Thoracic aorta (tissue), 2 donors: ENCODE measurements around the gene ISG15. TPM values are rescaled to one million over a fixed set of nuclear protein-coding genes. Genes with fewer than 3 reads are reported as not detected.

Experiments
- ATAC-seq: fragments of 150-250 bp; one replicate; pipeline ENCODE4 v1.8.0; 2017; ENCODE audit warnings: low read depth; ENCODE audit not compliant: insufficient number of reproducible peaks, low FRiP score
- DNase-seq: peaks from one replicate; pipeline ENCODE4 v3.0.0-alpha.2; 2020; ENCODE audit warnings: low spot score
- H3K27ac ChIP-seq, 2 donors: fragments of 200-600 bp; sonication (generic); 1 replicate in 1 of 2; 2 replicates in 1 of 2; pipeline ENCODE4 v1.5.1; 2016; ENCODE audit warnings: mild to moderate bottlenecking in 2 of 2, moderate library complexity in 2 of 2
- H3K27me3 ChIP-seq: fragments of 200-600 bp; sonication (generic); replicated peaks from 2 replicates; pipeline ENCODE4 v1.6.0; 2016; ENCODE audit warnings: mild to moderate bottlenecking; ENCODE audit not compliant: insufficient read depth
- H3K36me3 ChIP-seq: fragments of 200-600 bp; sonication (generic); one replicate; pipeline ENCODE4 v1.5.1; 2016
- H3K4me1 ChIP-seq, 2 donors: fragments of 200-600 bp; sonication (generic); 1 replicate in 1 of 2; 2 replicates in 1 of 2; pipeline versions ENCODE4 v1.5.1 to v1.6.0; 2016; ENCODE audit warnings: low read depth in 2 of 2, mild to moderate bottlenecking in 1 of 2; ENCODE audit not compliant: control insufficient read depth in 1 of 2
- H3K4me3 ChIP-seq: fragments of 200-600 bp; sonication (generic); 2 replicates; pipeline ENCODE4 v1.5.1; 2016; ENCODE audit warnings: mild to moderate bottlenecking
- H3K9me3 ChIP-seq: fragments of 200-600 bp; sonication (generic); 2 replicates; pipeline ENCODE4 v1.5.1; 2016
- total RNA-seq, 2 donors: library from RNA; depleted of rRNA; stranded (reverse); fragments of >200 nt; gene quantifications; one replicate each; pipeline versions ENCODE4 v1.1.0 to v1.2.3, GENCODE V29; 2016
- TF ChIP-seq, protein P1 (sequence below): fragments of 200-600 bp; sonication (generic); IDR thresholded peaks from one replicate; pipeline ENCODE4 v1.5.1; 2019; ENCODE audit warnings: antibody characterized with exemption

Gene ISG15
- total RNA-seq, 2 donors from 2014 or later, result 31.5 to 104 TPM

GRCh38 chr1:1023700-1024099 lies 10.4 kb downstream of the ISG15 start:
- Histone ChIP-seq H3K4me1 (peaks cover 8 to 17% of the 10 kb centered on the region in 2 donors), H3K27me3 (no peaks in the 10 kb centered on the region), H3K36me3 (no peaks in the 10 kb centered on the region), H3K4me3 (no peak overlapping the region), H3K27ac (no peak overlapping the region), H3K9me3 (no peaks in the 10 kb centered on the region)
- DNase-seq, result no peak
- TF ChIP-seq, protein P1, sequence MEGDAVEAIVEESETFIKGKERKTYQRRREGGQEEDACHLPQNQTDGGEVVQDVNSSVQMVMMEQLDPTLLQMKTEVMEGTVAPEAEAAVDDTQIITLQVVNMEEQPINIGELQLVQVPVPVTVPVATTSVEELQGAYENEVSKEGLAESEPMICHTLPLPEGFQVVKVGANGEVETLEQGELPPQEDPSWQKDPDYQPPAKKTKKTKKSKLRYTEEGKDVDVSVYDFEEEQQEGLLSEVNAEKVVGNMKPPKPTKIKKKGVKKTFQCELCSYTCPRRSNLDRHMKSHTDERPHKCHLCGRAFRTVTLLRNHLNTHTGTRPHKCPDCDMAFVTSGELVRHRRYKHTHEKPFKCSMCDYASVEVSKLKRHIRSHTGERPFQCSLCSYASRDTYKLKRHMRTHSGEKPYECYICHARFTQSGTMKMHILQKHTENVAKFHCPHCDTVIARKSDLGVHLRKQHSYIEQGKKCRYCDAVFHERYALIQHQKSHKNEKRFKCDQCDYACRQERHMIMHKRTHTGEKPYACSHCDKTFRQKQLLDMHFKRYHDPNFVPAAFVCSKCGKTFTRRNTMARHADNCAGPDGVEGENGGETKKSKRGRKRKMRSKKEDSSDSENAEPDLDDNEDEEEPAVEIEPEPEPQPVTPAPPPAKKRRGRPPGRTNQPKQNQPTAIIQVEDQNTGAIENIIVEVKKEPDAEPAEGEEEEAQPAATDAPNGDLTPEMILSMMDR, result no peak
- ATAC-seq, result no peak

DNA sequence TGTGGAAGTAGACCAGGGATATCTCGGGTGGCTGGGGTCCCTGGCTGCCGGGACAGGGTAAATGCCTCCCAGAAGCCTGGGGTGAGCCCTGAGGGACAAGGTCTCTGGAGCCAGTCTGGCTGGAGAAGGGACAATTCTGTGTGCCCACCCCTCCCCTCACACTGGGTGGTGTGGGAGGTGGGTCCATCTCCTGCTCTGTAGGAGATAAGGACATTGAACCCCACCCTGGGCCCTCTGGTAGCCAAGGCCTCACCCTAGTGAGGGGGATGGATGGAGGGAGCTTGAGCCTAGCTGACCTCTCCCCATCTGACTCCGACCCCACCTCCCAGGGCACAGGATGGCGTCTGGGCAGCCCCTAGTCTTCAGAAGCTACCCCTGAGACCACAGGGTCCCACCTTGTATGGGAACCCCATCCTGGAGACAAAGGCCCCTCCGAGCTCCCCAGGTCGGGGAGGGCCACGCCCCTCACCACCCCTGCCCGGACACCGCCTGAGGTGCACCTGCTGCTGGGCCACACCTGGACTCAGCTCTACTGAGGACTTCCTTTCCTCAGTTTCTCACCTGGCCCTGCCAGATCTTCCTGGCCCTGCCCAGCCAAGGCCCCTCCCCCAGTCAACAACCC lies 11.0 kb downstream of the ISG15 start:
- Histone ChIP-seq H3K36me3 (no peaks in the 10 kb centered on the region), H3K27me3 (no peaks in the 10 kb centered on the region), H3K9me3 (no peaks in the 10 kb centered on the region), H3K27ac (no peak overlapping the region), H3K4me1 (peaks cover 8 to 12% of the 10 kb centered on the region in 2 donors), H3K4me3 (no peak overlapping the region)
- no peak for ATAC-seq
- TF ChIP-seq, protein P1, result no peak
- DNase-seq, result no peak

DNA sequence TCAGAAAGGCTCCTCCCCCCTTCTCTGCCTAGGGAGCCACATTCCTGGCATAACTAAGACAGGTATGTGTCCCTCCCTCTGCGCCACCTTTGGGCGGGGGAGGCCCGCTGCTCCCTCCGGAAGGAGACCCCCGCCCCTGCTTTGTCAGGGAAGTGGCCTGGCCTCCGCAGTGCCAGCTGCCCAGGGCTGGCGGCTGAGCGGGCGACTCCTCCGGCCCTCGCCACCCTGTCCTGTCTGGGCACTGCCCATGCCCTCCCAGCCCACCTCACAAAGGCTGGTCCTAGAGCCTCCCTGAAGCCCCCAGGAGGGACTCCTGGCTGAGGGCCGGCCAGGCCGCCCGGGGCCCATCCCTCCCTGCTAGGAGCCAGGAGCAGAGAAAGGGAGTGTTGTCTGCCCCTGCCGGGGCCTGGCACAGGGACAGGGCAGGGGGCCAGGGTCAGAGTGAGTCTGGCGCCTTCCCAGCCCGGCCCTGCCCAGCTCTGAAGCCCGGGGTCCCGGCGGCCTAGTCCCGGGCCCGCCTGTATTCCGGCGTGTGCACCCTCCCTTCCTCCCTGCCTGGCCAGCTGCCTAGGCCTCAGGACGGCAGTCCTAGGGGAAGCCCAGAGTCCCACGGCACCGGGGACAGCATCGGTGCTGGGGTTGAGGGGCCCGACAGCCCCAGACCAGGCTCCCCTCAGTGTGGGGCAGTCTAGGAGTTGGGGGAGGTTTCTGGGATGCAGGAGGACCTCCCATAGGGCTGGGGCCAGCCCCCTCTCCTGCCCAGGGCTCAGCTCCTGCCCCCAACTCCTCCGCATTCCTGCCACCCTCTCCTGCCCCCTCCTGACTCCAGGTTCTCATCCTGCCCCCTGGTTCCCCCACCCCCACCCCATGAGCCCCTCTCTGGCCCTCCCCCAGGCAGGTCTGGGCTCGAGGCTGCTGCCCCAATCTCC lies 11.7 kb downstream of the ISG15 start:
- no peak for DNase-seq
- no peaks in the 10 kb centered on the region for H3K36me3 ChIP-seq
- H3K4me3 ChIP-seq, result no peak overlapping the region
- no peaks in the 10 kb centered on the region for H3K27me3 ChIP-seq
- no peaks in the 10 kb centered on the region for H3K9me3 ChIP-seq
- TF ChIP-seq, protein P1, result no peak
- peaks cover 8 to 12% of the 10 kb centered on the region in 2 donors for H3K4me1 ChIP-seq
- ATAC-seq, result no peak
- no peak overlapping the region for H3K27ac ChIP-seq

- Histone ChIP-seq H3K36me3 (no peaks in the 10 kb centered on the region), H3K27me3 (no peaks in the 10 kb centered on the region), H3K9me3 (no peaks in the 10 kb centered on the region), H3K27ac (no peak overlapping the region), H3K4me1 (peaks cover 3 to 7% of the 10 kb centered on the region in 2 donors), H3K4me3 (no peak overlapping the region)
- ATAC-seq, result no peak
- TF ChIP-seq, protein P1, result no peak
- no peak for DNase-seq
Observed at GRCh38 chr1:1025730-1026129, 12.4 kb downstream of the ISG15 start.
